Neural progenitor cell (in vitro differentiated cells): ENCODE data around the gene SFXN5. TPM values are rescaled to one million over a fixed set of nuclear protein-coding genes. Genes with fewer than 3 reads are reported as not detected.

Source experiments
- DNase-seq: peaks from one replicate; pipeline ENCODE4 v3.0.0-alpha.2; 2016; ENCODE audit warnings: low spot score
- H2AFZ ChIP-seq: fragments of 200-600 bp; sonication (generic); replicated peaks from 2 replicates; pipeline ENCODE4 v1.6.1; 2016; ENCODE audit warnings: antibody characterized with exemption
- H3F3A ChIP-seq: fragments of 200-600 bp; sonication (generic); 2 replicates; pipeline ENCODE4 v1.6.1; 2016; ENCODE audit warnings: antibody characterized with exemption, low read depth
- H3K27ac ChIP-seq: fragments of 200-600 bp; sonication (generic); 2 replicates; pipeline ENCODE4 v1.5.1; 2016; ENCODE audit warnings: mild to moderate bottlenecking
- H3K27me3 ChIP-seq: fragments of 200-600 bp; sonication (generic); 2 replicates; pipeline ENCODE4 v1.6.1; 2016; ENCODE audit warnings: mild to moderate bottlenecking, moderate library complexity
- H3K36me3 ChIP-seq: fragments of 200-600 bp; sonication (generic); 2 replicates; pipeline ENCODE4 v1.5.1; 2016
- H3K4me1 ChIP-seq: fragments of 200-600 bp; sonication (generic); 2 replicates; pipeline ENCODE4 v1.6.1; 2016; ENCODE audit warnings: mixed run types
- H3K4me2 ChIP-seq: fragments of 200-600 bp; sonication (generic); 2 replicates; pipeline ENCODE4 v1.6.1; 2016
- H3K4me3 ChIP-seq: fragments of 200-600 bp; sonication (generic); 2 replicates; pipeline ENCODE4 v1.5.1; 2016
- H3K79me2 ChIP-seq: fragments of 200-600 bp; sonication (generic); 2 replicates; pipeline ENCODE4 v1.6.1; 2016; ENCODE audit warnings: low read depth
- H3K9ac ChIP-seq: fragments of 200-600 bp; sonication (generic); 2 replicates; pipeline ENCODE4 v1.6.1; 2016
- H3K9me3 ChIP-seq: fragments of 200-600 bp; sonication (generic); 2 replicates; pipeline ENCODE4 v1.5.1; 2016; ENCODE audit warnings: low read depth
- H4K20me1 ChIP-seq: fragments of 200-600 bp; sonication (generic); 2 replicates; pipeline ENCODE4 v1.6.1; 2016; ENCODE audit warnings: low read depth
- H3K27ac Mint-ChIP-seq: 3 replicates; pipeline ENCODE4 v1.8.0; 2021; ENCODE audit warnings: mixed read lengths
- H3K27me3 Mint-ChIP-seq: 2 replicates; pipeline ENCODE4 v1.8.0; 2022; ENCODE audit warnings: low read depth, mild to moderate bottlenecking, inconsistent platforms, moderate library complexity, mixed read lengths; ENCODE audit not compliant: insufficient read depth
- H3K36me3 Mint-ChIP-seq: 3 replicates; pipeline ENCODE4 v1.8.0; 2021; ENCODE audit warnings: mixed read lengths
- H3K4me1 Mint-ChIP-seq: 3 replicates; pipeline ENCODE4 v1.8.0; 2021; ENCODE audit warnings: mixed read lengths
- H3K4me3 Mint-ChIP-seq: 3 replicates; pipeline ENCODE4 v1.8.0; 2021; ENCODE audit warnings: mild to moderate bottlenecking, moderate library complexity, mixed read lengths
- H3K9me3 Mint-ChIP-seq: 3 replicates; pipeline ENCODE4 v1.8.0; 2020; ENCODE audit warnings: mixed read lengths
- EZH2 ChIP-seq: fragments of 200-600 bp; sonication (generic); IDR thresholded peaks from 2 replicates; pipeline ENCODE4 v1.6.1; 2017; ENCODE audit warnings: antibody characterized with exemption, mild to moderate bottlenecking, moderate library complexity
- EZH2phosphoT487 ChIP-seq: fragments of 200-600 bp; sonication (generic); IDR thresholded peaks from 2 replicates; pipeline ENCODE4 v1.6.1; 2017; ENCODE audit warnings: antibody characterized with exemption
- total RNA-seq: library from RNA; depleted of rRNA; stranded (reverse); fragments of >200 nt; gene quantifications from 2 replicates; pipeline ENCODE4 v1.2.3, GENCODE V29; 2015; ENCODE audit warnings: low replicate concordance
- TF ChIP-seq, protein P1 (sequence below): fragments of 200-600 bp; sonication (generic); IDR thresholded peaks from 2 replicates; pipeline ENCODE4 v1.5.1; 2017; ENCODE audit warnings: antibody characterized with exemption, mild to moderate bottlenecking

Gene SFXN5
- total RNA-seq, 1 donor from 2014 or later: 3.4 TPM

DNA sequence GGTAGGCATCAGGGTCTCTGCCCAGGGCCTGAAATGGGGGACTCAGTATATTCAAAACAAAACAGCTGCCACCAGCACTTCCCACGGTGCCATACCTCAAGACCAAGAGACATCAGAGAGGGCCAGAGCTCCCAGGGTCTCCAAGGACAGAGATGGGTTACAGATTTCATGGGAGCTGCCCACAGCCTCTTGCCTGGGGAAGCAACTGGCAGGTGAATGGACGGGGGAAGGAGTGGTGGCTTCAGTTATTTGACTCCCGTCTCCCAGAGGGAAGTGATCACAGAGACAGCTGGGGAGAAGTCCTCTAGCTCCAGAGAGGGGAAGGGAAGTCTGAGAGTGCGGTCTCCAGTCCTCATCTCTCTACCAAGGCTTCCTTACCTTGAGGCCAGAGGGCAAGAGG, 15.8 kb upstream of the SFXN5 start:
- Histone ChIP-seq H3K79me2 (no peaks in the 10 kb centered on the region), H3K9me3 (no peaks in the 10 kb centered on the region), H4K20me1 (peaks cover 8% of the 10 kb centered on the region), H2AFZ (no peak overlapping the region), H3K36me3 (no peaks in the 10 kb centered on the region), H3K4me2 (no peak overlapping the region), H3K27ac (no peak overlapping the region), H3K9ac (no peak overlapping the region), H3K4me3 (no peak overlapping the region), H3K4me1 (no peaks in the 10 kb centered on the region), H3F3A (no peaks in the 10 kb centered on the region), H3K27me3 (no peaks in the 10 kb centered on the region)
- Mint-ChIP-seq H3K27ac (no peak overlapping the region), H3K9me3 (no peaks in the 10 kb centered on the region), H3K27me3 (peaks cover 2% of the 10 kb centered on the region), H3K4me1 (peaks cover 23% of the 10 kb centered on the region), H3K36me3 (no peaks in the 10 kb centered on the region), H3K4me3 (no peak overlapping the region)
- TF ChIP-seq, protein P1, sequence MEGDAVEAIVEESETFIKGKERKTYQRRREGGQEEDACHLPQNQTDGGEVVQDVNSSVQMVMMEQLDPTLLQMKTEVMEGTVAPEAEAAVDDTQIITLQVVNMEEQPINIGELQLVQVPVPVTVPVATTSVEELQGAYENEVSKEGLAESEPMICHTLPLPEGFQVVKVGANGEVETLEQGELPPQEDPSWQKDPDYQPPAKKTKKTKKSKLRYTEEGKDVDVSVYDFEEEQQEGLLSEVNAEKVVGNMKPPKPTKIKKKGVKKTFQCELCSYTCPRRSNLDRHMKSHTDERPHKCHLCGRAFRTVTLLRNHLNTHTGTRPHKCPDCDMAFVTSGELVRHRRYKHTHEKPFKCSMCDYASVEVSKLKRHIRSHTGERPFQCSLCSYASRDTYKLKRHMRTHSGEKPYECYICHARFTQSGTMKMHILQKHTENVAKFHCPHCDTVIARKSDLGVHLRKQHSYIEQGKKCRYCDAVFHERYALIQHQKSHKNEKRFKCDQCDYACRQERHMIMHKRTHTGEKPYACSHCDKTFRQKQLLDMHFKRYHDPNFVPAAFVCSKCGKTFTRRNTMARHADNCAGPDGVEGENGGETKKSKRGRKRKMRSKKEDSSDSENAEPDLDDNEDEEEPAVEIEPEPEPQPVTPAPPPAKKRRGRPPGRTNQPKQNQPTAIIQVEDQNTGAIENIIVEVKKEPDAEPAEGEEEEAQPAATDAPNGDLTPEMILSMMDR: no peak
- no peak for DNase-seq

GRCh38 chr2:73085691-73086090, 14.2 kb upstream of the SFXN5 start:
- peaks cover 4% of the 10 kb centered on the region for H3K27me3 Mint-ChIP-seq
- H2AFZ ChIP-seq: no peak overlapping the region
- no peaks in the 10 kb centered on the region for H3K36me3 ChIP-seq
- H3K4me3 Mint-ChIP-seq: no peak overlapping the region
- no peak overlapping the region for H3K27ac ChIP-seq
- no peaks in the 10 kb centered on the region for H3K36me3 Mint-ChIP-seq
- H3K27ac Mint-ChIP-seq: no peak overlapping the region
- peaks cover 5% of the 10 kb centered on the region for H4K20me1 ChIP-seq
- no peak overlapping the region for H3K4me2 ChIP-seq
- no peaks in the 10 kb centered on the region for H3K79me2 ChIP-seq
- H3K4me1 Mint-ChIP-seq: peaks cover 9% of the 10 kb centered on the region
- no peak overlapping the region for H3K9ac ChIP-seq
- TF ChIP-seq EZH2 (no peak), EZH2phosphoT487 (no peak)
- TF ChIP-seq, protein P1: peak; percentile 97
- peaks cover 9% of the 10 kb centered on the region for H3K4me1 ChIP-seq
- no peaks in the 10 kb centered on the region for H3K9me3 Mint-ChIP-seq
- H3F3A ChIP-seq: no peaks in the 10 kb centered on the region
- no peak overlapping the region for H3K4me3 ChIP-seq
- DNase-seq: peak; percentile 91
- no peaks in the 10 kb centered on the region for H3K27me3 ChIP-seq
- no peaks in the 10 kb centered on the region for H3K9me3 ChIP-seq

GRCh38 chr2:73084971-73085370, 13.5 kb upstream of the SFXN5 start:
- Histone ChIP-seq H2AFZ (no peak overlapping the region), H3K9ac (no peak overlapping the region), H4K20me1 (peaks cover 5% of the 10 kb centered on the region), H3K4me1 (peaks cover 9% of the 10 kb centered on the region), H3K36me3 (no peaks in the 10 kb centered on the region), H3K4me3 (no peak overlapping the region), H3F3A (no peaks in the 10 kb centered on the region), H3K27me3 (no peaks in the 10 kb centered on the region), H3K9me3 (no peaks in the 10 kb centered on the region), H3K27ac (no peak overlapping the region), H3K79me2 (no peaks in the 10 kb centered on the region), H3K4me2 (no peak overlapping the region)
- Mint-ChIP-seq H3K9me3 (no peaks in the 10 kb centered on the region), H3K27me3 (peaks cover 4% of the 10 kb centered on the region), H3K4me3 (no peak overlapping the region), H3K36me3 (no peaks in the 10 kb centered on the region), H3K4me1 (peaks cover 6% of the 10 kb centered on the region), H3K27ac (no peak overlapping the region)
- TF ChIP-seq EZH2phosphoT487: no peak
- no peak for TF ChIP-seq EZH2
- TF ChIP-seq, protein P1: no peak
- no peak for DNase-seq
